GM12865 (cell line): ENCODE measurements around the gene IL5.

Source experiments
- DNase-seq: peaks from one replicate; pipeline ENCODE4 v3.0.0; 2010; ENCODE audit warnings: low read depth
- H3K4me3 ChIP-seq: 2 replicates; pipeline ENCODE4 v1.5.1; 2011; ENCODE audit warnings: mild to moderate bottlenecking, low read depth, low read length, control low read depth
- CTCF ChIP-seq: IDR thresholded peaks from 2 replicates; pipeline ENCODE4 v1.5.1; 2011; ENCODE audit warnings: low read length, control low read depth, low read depth, inconsistent platforms; ENCODE audit not compliant: insufficient read depth; ENCODE audit errors: missing control alignments

Gene IL5

GRCh38 chr5:132547269-132547668 lies 3.9 kb upstream of the IL5 start:
- DNase-seq, result no peak
- TF ChIP-seq CTCF, result no peak
- no peak overlapping the region for H3K4me3 ChIP-seq

GRCh38 chr5:132546108-132546507 lies 2.8 kb upstream of the IL5 start:
- H3K4me3 ChIP-seq, result no peak overlapping the region
- no peak for TF ChIP-seq CTCF
- DNase-seq, result no peak

- no peak for TF ChIP-seq CTCF
- no peak for DNase-seq
- no peak overlapping the region for H3K4me3 ChIP-seq
These were observed 2.6 kb downstream of the IL5 start for GRCh38 chr5:132540764-132541163.

GRCh38 chr5:132540149-132540548 lies 3.2 kb downstream of the IL5 start:
- no peak for TF ChIP-seq CTCF

GRCh38 chr5:132539716-132540115 lies 3.6 kb downstream of the IL5 start:
- TF ChIP-seq CTCF, result no peak
- no peak for DNase-seq

More at GRCh38 chr5:132540149-132540548, 3.2 kb downstream of the IL5 start:
- H3K4me3 ChIP-seq, result no peak overlapping the region
- no peak for DNase-seq

GRCh38 chr5:132530946-132531345 lies 12.4 kb downstream of the IL5 start:
- DNase-seq, result no peak
- no peak overlapping the region for H3K4me3 ChIP-seq
- TF ChIP-seq CTCF, result no peak

More at GRCh38 chr5:132539716-132540115, 3.6 kb downstream of the IL5 start:
- H3K4me3 ChIP-seq, result no peak overlapping the region

- peak; percentile 12 for DNase-seq
- H3K4me3 ChIP-seq, result no peak overlapping the region
- no peak for TF ChIP-seq CTCF
These were observed 14.3 kb downstream of the IL5 start for GRCh38 chr5:132528866-132529634.
